ENCODE measurements around the gene SV2C. TPM values are rescaled to one million over a fixed set of nuclear protein-coding genes. Genes with fewer than 3 reads are reported as not detected.

SV2C gene
- total and polyA plus RNA-seq, 2 donors (not counting 1 experiment from before 2014, with no cell fraction given), result not detected

GRCh38 chr5:76283670-76284069 is 200.5 kb downstream of the SV2C start:
- Histone ChIP-seq H3K4me1 (ENCODE audit: control insufficient read depth, extremely low read depth, insufficient read depth, low read length) (no peaks in the 10 kb centered on the region), H3K9me3 (ENCODE audit: control insufficient read depth, insufficient read depth, low read depth, low read length) (no peaks in the 10 kb centered on the region), H3K9ac (ENCODE audit: insufficient read depth, low read length) (no peak overlapping the region), H2AFZ (ENCODE audit: low read length) (no peak overlapping the region), H3K4me3 (replicated peaks in 1 of 4; ENCODE audit: control extremely low read depth in 1 of 4, insufficient read depth in 1 of 4, low read depth in 3 of 4, low read length in 4 of 4) (no peak overlapping the region), H3K36me3 (ENCODE audit: control insufficient read depth, insufficient read depth, low read length) (no peaks in the 10 kb centered on the region), H3K79me2 (ENCODE audit: control insufficient read depth, insufficient read depth, low read length) (no peaks in the 10 kb centered on the region), H3K27me3 (ENCODE audit: control insufficient read depth, insufficient read depth, low read length) (no peaks in the 10 kb centered on the region), H4K20me1 (ENCODE audit: control insufficient read depth, extremely low read depth, insufficient read depth, low read length) (no peaks in the 10 kb centered on the region), H3K4me2 (ENCODE audit: extremely low read depth, insufficient read depth, low read length) (no peak overlapping the region), H3K27ac (ENCODE audit: insufficient read depth, low read length) (no peak overlapping the region)
- TF ChIP-seq CTCF (conservative IDR thresholded peaks at IDR 0.05 in 1 of 2, IDR thresholded peaks at IDR 0.05 in 1 of 2; ENCODE audit: low read depth in 1 of 2, low read length in 2 of 2), result no peak
- no peak for TF ChIP-seq EZH2 (IDR thresholded peaks at IDR 0.05; ENCODE audit: low read length, missing control alignments)
- no peak for DNase-seq (ENCODE audit: low read depth in 2 of 2)

- no peak overlapping the region for H3K4me2 ChIP-seq (ENCODE audit: extremely low read depth, insufficient read depth, low read length)
- H3K9me3 ChIP-seq (ENCODE audit: control insufficient read depth, insufficient read depth, low read depth, low read length), result no peaks in the 10 kb centered on the region
- no peaks in the 10 kb centered on the region for H3K27me3 ChIP-seq (ENCODE audit: control insufficient read depth, insufficient read depth, low read length)
- H3K9ac ChIP-seq (ENCODE audit: insufficient read depth, low read length), result no peak overlapping the region
- TF ChIP-seq CTCF (conservative IDR thresholded peaks at IDR 0.05 in 1 of 2, IDR thresholded peaks at IDR 0.05 in 1 of 2; ENCODE audit: low read depth in 1 of 2, low read length in 2 of 2) (no peak), EZH2 (IDR thresholded peaks at IDR 0.05; ENCODE audit: low read length, missing control alignments) (no peak)
- no peak for DNase-seq (ENCODE audit: low read depth in 2 of 2)
- H3K4me3 ChIP-seq (replicated peaks in 1 of 4; ENCODE audit: control extremely low read depth in 1 of 4, insufficient read depth in 1 of 4, low read depth in 3 of 4, low read length in 4 of 4), result no peak overlapping the region
- H4K20me1 ChIP-seq (ENCODE audit: control insufficient read depth, extremely low read depth, insufficient read depth, low read length), result no peaks in the 10 kb centered on the region
- no peak overlapping the region for H2AFZ ChIP-seq (ENCODE audit: low read length)
- no peaks in the 10 kb centered on the region for H3K79me2 ChIP-seq (ENCODE audit: control insufficient read depth, insufficient read depth, low read length)
- H3K36me3 ChIP-seq (ENCODE audit: control insufficient read depth, insufficient read depth, low read length), result no peaks in the 10 kb centered on the region
- H3K27ac ChIP-seq (ENCODE audit: insufficient read depth, low read length), result no peak overlapping the region
- H3K4me1 ChIP-seq (ENCODE audit: control insufficient read depth, extremely low read depth, insufficient read depth, low read length), result no peaks in the 10 kb centered on the region
Observed at GRCh38 chr5:76289692-76290091, 206.5 kb downstream of the SV2C start.

- no peak overlapping the region for H3K9ac ChIP-seq (ENCODE audit: insufficient read depth, low read length)
- H3K4me3 ChIP-seq (replicated peaks in 1 of 4; ENCODE audit: control extremely low read depth in 1 of 4, insufficient read depth in 1 of 4, low read depth in 3 of 4, low read length in 4 of 4), result no peak overlapping the region
- H3K36me3 ChIP-seq (ENCODE audit: control insufficient read depth, insufficient read depth, low read length), result no peaks in the 10 kb centered on the region
- H3K79me2 ChIP-seq (ENCODE audit: control insufficient read depth, insufficient read depth, low read length), result no peaks in the 10 kb centered on the region
- no peak overlapping the region for H2AFZ ChIP-seq (ENCODE audit: low read length)
- H3K27me3 ChIP-seq (ENCODE audit: control insufficient read depth, insufficient read depth, low read length), result no peaks in the 10 kb centered on the region
- no peaks in the 10 kb centered on the region for H3K9me3 ChIP-seq (ENCODE audit: control insufficient read depth, insufficient read depth, low read depth, low read length)
- H4K20me1 ChIP-seq (ENCODE audit: control insufficient read depth, extremely low read depth, insufficient read depth, low read length), result no peaks in the 10 kb centered on the region
- no peaks in the 10 kb centered on the region for H3K4me1 ChIP-seq (ENCODE audit: control insufficient read depth, extremely low read depth, insufficient read depth, low read length)
- no peak for DNase-seq (ENCODE audit: low read depth in 2 of 2)
- TF ChIP-seq CTCF (conservative IDR thresholded peaks at IDR 0.05 in 1 of 2, IDR thresholded peaks at IDR 0.05 in 1 of 2; ENCODE audit: low read depth in 1 of 2, low read length in 2 of 2), result no peak
- TF ChIP-seq EZH2 (IDR thresholded peaks at IDR 0.05; ENCODE audit: low read length, missing control alignments), result no peak
- no peak overlapping the region for H3K4me2 ChIP-seq (ENCODE audit: extremely low read depth, insufficient read depth, low read length)
- no peak overlapping the region for H3K27ac ChIP-seq (ENCODE audit: insufficient read depth, low read length)
Observed at GRCh38 chr5:76290321-76290757, 207.2 kb downstream of the SV2C start.

Measured in fibroblast of lung (primary cell).